Neural cell (in vitro differentiated cells): ENCODE measurements around the gene SLC4A1.

Source experiments
- CTCF ChIP-seq: fragments of 450-650 bp; IDR thresholded peaks from 2 replicates; pipeline ENCODE4 v1.5.1; 2014; ENCODE audit warnings: antibody characterized with exemption, mild to moderate bottlenecking, moderate library complexity; ENCODE audit not compliant: poor library complexity, severe bottlenecking
- EZH2 ChIP-seq: fragments of 200-600, 300-800 bp; shearing (Covaris generic), sonication (generic); IDR thresholded peaks from 2 replicates; pipeline ENCODE4 v1.6.1; 2014; ENCODE audit warnings: antibody characterized with exemption, low read length, borderline replicate concordance, mild to moderate bottlenecking; ENCODE audit not compliant: insufficient read depth, poor library complexity, severe bottlenecking
- REST ChIP-seq: IDR thresholded peaks from 2 replicates; pipeline ENCODE4 v1.6.1; 2012; ENCODE audit warnings: borderline replicate concordance

- TF ChIP-seq REST (no peak), CTCF (no peak), EZH2 (no peak)
These were observed 18.3 kb downstream of the SLC4A1 start for GRCh38 chr17:44249501-44250246.
